SK-N-SH (cell line): Measurements from ENCODE around the gene HDGFL2. TPM values are rescaled to one million over a fixed set of nuclear protein-coding genes. Genes with fewer than 3 reads are reported as not detected.

Experiments used
- CTCF ChIA-PET: fragments of 300-600, 350-600 bp; formaldehyde crosslinking; extraction: SDS; loops from one replicate; lab custom pipeline; 2021; lab: Yijun Ruan, JAX
- POLR2A ChIA-PET: fragments of 350-600 bp; sonication (Branson Sonifier 250); formaldehyde crosslinking; extraction: SDS; loops from one replicate; lab custom pipeline; 2020; ENCODE audit warnings: antibody characterized with exemption, inconsistent platforms; lab: Yijun Ruan, JAX
- DNase-seq: peaks from one replicate; pipeline ENCODE4 v3.0.0; 2012
- H2AFZ ChIP-seq: fragments of 200-600 bp; sonication (generic); 2 replicates; pipeline ENCODE4 v1.8.1; 2016; ENCODE audit warnings: antibody characterized with exemption, mild to moderate bottlenecking, low read depth
- H3F3A ChIP-seq: fragments of 200-600 bp; sonication (generic); replicated peaks from 2 replicates; pipeline ENCODE3; 2016; ENCODE audit warnings: antibody characterized with exemption, mild to moderate bottlenecking; ENCODE audit not compliant: insufficient read depth
- H3K27ac ChIP-seq, 2 experiments: fragments of 200-500 bp in 1 of 2; fragments of 200-600 bp in 1 of 2; sonication (Bioruptor generic) in 1 of 2; sonication (generic), shearing (Covaris generic) in 1 of 2; 2 replicates each; pipeline versions ENCODE4 v1.5.1 to v1.6.1; 2014 to 2016; ENCODE audit warnings: low read depth in 2 of 2, inconsistent platforms in 1 of 2, low read length in 1 of 2, mild to moderate bottlenecking in 1 of 2, mixed read lengths in 1 of 2
- H3K27me3 ChIP-seq: fragments of 200-600 bp; sonication (generic), shearing (Covaris generic); 2 replicates; pipeline ENCODE4 v1.6.1; 2016; ENCODE audit warnings: mixed run types; ENCODE audit not compliant: insufficient read depth
- H3K36me3 ChIP-seq, 2 experiments: fragments of 200-500 bp in 1 of 2; fragments of 200-600 bp in 1 of 2; sonication (Bioruptor generic) in 1 of 2; sonication (generic) in 1 of 2; replicated peaks in 1 of 2; 2 replicates each; pipeline versions ENCODE3 to v1.5.1; 2014 to 2016; ENCODE audit warnings: low read length in 1 of 2, mild to moderate bottlenecking in 1 of 2; ENCODE audit not compliant: insufficient read depth in 2 of 2, control insufficient read depth in 1 of 2
- H3K4me1 ChIP-seq, 2 experiments: fragments of 200-500 bp in 1 of 2; fragments of 200-600 bp in 1 of 2; sonication (Bioruptor generic) in 1 of 2; sonication (generic), shearing (Covaris generic) in 1 of 2; 2 replicates each; pipeline versions ENCODE4 v1.5.1 to v1.6.1; 2014 to 2016; ENCODE audit warnings: low read depth in 1 of 2, low read length in 1 of 2, mixed run types in 1 of 2; ENCODE audit not compliant: insufficient read depth in 2 of 2, control insufficient read depth in 1 of 2
- H3K4me2 ChIP-seq: fragments of 200-600 bp; sonication (generic), shearing (Covaris generic); 2 replicates; pipeline ENCODE4 v1.6.1; 2017; ENCODE audit warnings: mixed run types
- H3K4me3 ChIP-seq, 2 experiments: fragments of 200-500 bp in 1 of 2; fragments of 200-600 bp in 1 of 2; sonication (Bioruptor generic) in 1 of 2; sonication (generic), shearing (Covaris generic) in 1 of 2; 2 replicates each; pipeline versions ENCODE4 v1.5.1 to v1.8.1; 2014 to 2016; ENCODE audit warnings: low read depth in 2 of 2, inconsistent platforms in 1 of 2, low read length in 1 of 2, mild to moderate bottlenecking in 1 of 2, mixed read lengths in 1 of 2, moderate library complexity in 1 of 2
- H3K79me2 ChIP-seq: fragments of 200-600 bp; sonication (generic); 2 replicates; pipeline ENCODE4 v1.8.1; 2017; ENCODE audit warnings: mild to moderate bottlenecking; ENCODE audit not compliant: insufficient read depth
- H3K9ac ChIP-seq: fragments of 200-600 bp; sonication (generic); 2 replicates; pipeline ENCODE4 v1.6.1; 2017; ENCODE audit warnings: mixed run types
- H3K9me2 ChIP-seq: fragments of 200-600 bp; sonication (generic); 2 replicates; pipeline ENCODE4 v1.6.1; 2017; ENCODE audit warnings: mixed run types
- H3K9me3 ChIP-seq: fragments of 200-600 bp; sonication (generic); 2 replicates; pipeline ENCODE4 v1.6.1; 2017; ENCODE audit warnings: mixed run types, mild to moderate bottlenecking, moderate library complexity
- H4K20me1 ChIP-seq: fragments of 200-600 bp; sonication (generic); 2 replicates; pipeline ENCODE4 v1.6.1; 2017; ENCODE audit warnings: mild to moderate bottlenecking, mixed run types; ENCODE audit not compliant: insufficient read depth
- EZH2phosphoT487 ChIP-seq: fragments of 200-600 bp; sonication (generic); IDR thresholded peaks from 2 replicates; pipeline ENCODE4 v1.6.1; 2017; ENCODE audit warnings: low read depth, mixed run types, mild to moderate bottlenecking, antibody characterized with exemption, moderate library complexity, borderline replicate concordance
- GATA2 ChIP-seq: sonication (generic); formaldehyde crosslinking; IDR thresholded peaks from 2 replicates; pipeline ENCODE4 v1.5.0; 2020; ENCODE audit warnings: mild to moderate bottlenecking, missing genetic modification reagents
- MEF2A ChIP-seq: IDR thresholded peaks from 2 replicates; pipeline ENCODE4 v1.4.0; 2012; ENCODE audit warnings: low read depth, borderline replicate concordance
- MXI1 ChIP-seq: IDR thresholded peaks from 2 replicates; pipeline ENCODE4 v1.6.1; 2012; ENCODE audit warnings: mild to moderate bottlenecking, low read depth, low read length, improper control_type of control experiment
- NFIC ChIP-seq: IDR thresholded peaks from 2 replicates; pipeline ENCODE4 v1.4.0; 2012; ENCODE audit warnings: borderline replicate concordance
- POLR2AphosphoS5 ChIP-seq: IDR thresholded peaks from 2 replicates; pipeline ENCODE4 v1.6.1; 2012; ENCODE audit warnings: low read depth, low read length
- TEAD4 ChIP-seq: IDR thresholded peaks from 2 replicates; pipeline ENCODE4 v1.4.0; 2012; ENCODE audit warnings: mild to moderate bottlenecking, borderline replicate concordance; ENCODE audit not compliant: insufficient read depth
- WGBS: methylation state at CpG from one replicate; pipeline ENCODE4 v1.1.6; 2017; ENCODE audit warnings: low lambda C conversion rate; 5-methylcytosine and 5-hydroxymethylcytosine counted together
- polyA plus RNA-seq, 3 experiments: library from polyadenylated mRNA; depleted of rRNA; stranded (reverse); fragments of >200 nt; gene quantifications; 2 replicates each; pipeline ENCODE4 v1.2.3, GENCODE V29; 2012
- TF ChIP-seq, protein P1 (sequence below): fragments of 150-350 bp; IDR thresholded peaks from 2 replicates; pipeline ENCODE4 v1.6.1; 2017; ENCODE audit warnings: antibody characterized with exemption, low read length, low read depth, borderline replicate concordance
- TF ChIP-seq, protein P2 (sequence below): fragments of 200-600 bp; sonication (generic); IDR thresholded peaks from 2 replicates; pipeline ENCODE4 v1.6.1; 2017; ENCODE audit warnings: antibody characterized with exemption, mild to moderate bottlenecking, moderate library complexity
- TF ChIP-seq, protein P3 (sequence below): IDR thresholded peaks from 2 replicates; pipeline ENCODE4 v1.4.0; 2012; ENCODE audit warnings: low read depth

The HDGFL2 gene
- polyA plus RNA-seq, 1 of the 3 experiments (the other 2 are of a cell fraction), result 77.8 TPM

DNA sequence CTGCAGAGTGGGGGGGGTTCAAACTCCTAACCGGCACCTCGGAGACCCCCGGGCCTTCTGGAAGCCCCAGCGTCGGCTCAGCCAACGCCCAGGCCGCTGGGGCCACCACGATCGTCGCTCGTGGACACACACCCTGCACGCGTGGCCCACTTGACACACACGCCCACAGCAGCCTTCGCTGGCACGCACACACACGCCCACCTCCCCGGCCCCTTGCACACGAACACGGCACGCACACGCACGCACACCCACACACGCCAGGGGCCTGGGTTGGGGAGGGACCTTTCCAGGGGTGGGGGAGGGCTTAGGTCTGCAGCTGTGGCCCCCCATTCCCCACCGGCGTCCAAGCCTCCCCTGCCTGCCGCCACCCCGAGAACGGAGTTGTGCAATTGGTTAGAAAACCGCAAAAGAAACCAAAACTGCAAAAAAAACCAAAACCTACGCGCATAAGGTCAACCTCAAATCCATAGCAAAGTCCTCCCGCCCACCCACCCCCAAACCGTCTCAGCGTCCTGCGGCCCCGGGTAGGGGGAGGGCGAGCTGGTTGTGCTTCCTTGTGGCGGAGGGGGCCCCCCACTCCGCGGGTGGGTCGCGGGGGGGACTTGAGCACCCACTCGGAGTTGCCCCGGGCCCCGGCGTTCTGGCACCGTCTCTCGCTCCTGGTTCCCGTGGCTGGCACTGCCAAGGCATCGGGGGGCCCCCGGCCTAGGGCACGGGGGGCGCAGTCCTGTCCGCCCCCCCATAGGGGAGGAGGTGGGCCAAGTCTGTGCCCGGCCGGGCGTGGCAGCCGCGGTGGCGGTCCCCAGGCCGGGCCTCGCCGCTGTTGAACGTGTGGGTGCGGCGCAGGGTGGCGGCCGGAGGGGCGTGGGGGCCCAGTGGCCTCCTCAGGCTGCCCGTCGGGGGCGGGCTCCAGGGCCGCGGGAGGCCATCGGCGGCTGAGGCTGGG, 71.1 kb downstream of the HDGFL2 start:
- TF ChIP-seq GATA2 (CRISPR knock-in tag) (no peak), MXI1 (no peak), POLR2AphosphoS5 (no peak), TEAD4 (no peak), NFIC (no peak), MEF2A (no peak), EZH2phosphoT487 (no peak)
- TF ChIP-seq, protein P1, sequence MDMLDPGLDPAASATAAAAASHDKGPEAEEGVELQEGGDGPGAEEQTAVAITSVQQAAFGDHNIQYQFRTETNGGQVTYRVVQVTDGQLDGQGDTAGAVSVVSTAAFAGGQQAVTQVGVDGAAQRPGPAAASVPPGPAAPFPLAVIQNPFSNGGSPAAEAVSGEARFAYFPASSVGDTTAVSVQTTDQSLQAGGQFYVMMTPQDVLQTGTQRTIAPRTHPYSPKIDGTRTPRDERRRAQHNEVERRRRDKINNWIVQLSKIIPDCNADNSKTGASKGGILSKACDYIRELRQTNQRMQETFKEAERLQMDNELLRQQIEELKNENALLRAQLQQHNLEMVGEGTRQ, result no peak
- TF ChIP-seq, protein P2, sequence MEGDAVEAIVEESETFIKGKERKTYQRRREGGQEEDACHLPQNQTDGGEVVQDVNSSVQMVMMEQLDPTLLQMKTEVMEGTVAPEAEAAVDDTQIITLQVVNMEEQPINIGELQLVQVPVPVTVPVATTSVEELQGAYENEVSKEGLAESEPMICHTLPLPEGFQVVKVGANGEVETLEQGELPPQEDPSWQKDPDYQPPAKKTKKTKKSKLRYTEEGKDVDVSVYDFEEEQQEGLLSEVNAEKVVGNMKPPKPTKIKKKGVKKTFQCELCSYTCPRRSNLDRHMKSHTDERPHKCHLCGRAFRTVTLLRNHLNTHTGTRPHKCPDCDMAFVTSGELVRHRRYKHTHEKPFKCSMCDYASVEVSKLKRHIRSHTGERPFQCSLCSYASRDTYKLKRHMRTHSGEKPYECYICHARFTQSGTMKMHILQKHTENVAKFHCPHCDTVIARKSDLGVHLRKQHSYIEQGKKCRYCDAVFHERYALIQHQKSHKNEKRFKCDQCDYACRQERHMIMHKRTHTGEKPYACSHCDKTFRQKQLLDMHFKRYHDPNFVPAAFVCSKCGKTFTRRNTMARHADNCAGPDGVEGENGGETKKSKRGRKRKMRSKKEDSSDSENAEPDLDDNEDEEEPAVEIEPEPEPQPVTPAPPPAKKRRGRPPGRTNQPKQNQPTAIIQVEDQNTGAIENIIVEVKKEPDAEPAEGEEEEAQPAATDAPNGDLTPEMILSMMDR, result no peak
- no peak overlapping the region for H3K4me2 ChIP-seq
- H3K9ac ChIP-seq, result no peak overlapping the region
- no peaks in the 10 kb centered on the region; a peak in 1 of 4 replicates for H3K4me1 ChIP-seq
- H3K36me3 ChIP-seq, result no peaks in the 10 kb centered on the region
- H3K9me2 ChIP-seq, result no peaks in the 10 kb centered on the region
- H3K27me3 ChIP-seq, result peaks cover 10% of the 10 kb centered on the region; the same call in 1 of the 2 replicates
- H4K20me1 ChIP-seq, result no peaks in the 10 kb centered on the region
- H3K27ac ChIP-seq, result no peak overlapping the region
- H3K9me3 ChIP-seq, result no peaks in the 10 kb centered on the region
- H3K79me2 ChIP-seq, result no peaks in the 10 kb centered on the region
- no peak overlapping the region for H2AFZ ChIP-seq
- WGBS, result 82% methylated on average over 61 of the region's 77 CpGs
- no peak overlapping the region for H3K4me3 ChIP-seq
- no peaks in the 10 kb centered on the region for H3F3A ChIP-seq
- ChIA-PET POLR2A (no interaction called here), CTCF (interaction anchor here (1.6 kb wide), 1 partner anchor 18 kb away, joined by 4 read pairs; no protein-coding TSS in a partner anchor)
- no peak for DNase-seq

DNA sequence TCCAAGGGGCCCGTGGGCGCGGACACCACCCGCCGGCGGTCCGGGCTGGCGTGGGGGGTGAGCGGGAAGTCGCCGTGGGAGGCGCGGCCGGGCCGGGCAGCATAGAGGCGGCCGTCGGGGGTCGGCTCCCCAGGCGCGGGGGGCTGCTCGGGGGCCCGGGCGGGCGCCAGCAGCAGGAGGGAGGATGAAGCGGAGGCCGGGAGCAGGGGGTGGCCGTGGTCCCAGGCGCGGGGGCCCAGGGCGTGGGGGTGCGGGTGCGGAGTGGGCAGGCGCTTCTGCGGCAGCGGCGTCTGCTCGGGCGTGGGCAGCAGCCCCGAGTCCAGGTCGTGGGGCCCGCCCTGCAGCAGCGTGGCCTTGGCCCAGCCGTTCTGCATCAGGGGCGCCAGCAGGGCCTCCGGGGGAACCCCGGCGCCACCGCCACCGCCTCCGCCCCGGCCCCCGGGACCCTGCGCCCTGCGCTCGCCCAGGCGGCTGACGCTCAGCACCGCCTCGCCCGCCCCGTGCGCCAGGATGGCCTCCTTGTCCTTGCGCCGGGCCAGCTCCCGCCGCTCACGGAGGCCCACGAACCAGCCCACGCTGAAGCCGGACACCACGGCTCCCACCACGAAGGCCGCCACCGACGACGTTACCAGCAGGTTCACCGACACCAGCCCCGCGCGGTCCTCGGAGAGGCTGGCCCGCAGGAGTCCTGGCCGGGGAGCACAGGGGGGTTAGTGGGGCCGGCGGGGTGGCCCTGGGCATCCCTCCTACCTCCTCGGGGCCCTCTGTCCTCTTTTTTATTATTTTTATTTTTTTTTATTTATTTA, 71.9 kb downstream of the HDGFL2 start:
- no peak for TF ChIP-seq TEAD4
- TF ChIP-seq, protein P3, sequence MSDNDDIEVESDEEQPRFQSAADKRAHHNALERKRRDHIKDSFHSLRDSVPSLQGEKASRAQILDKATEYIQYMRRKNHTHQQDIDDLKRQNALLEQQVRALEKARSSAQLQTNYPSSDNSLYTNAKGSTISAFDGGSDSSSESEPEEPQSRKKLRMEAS, result no peak
- CTCF ChIA-PET, result interaction anchor here (1.7 kb wide), 1 partner anchor 20 kb away, joined by 6 read pairs; no protein-coding TSS in a partner anchor
- no peaks in the 10 kb centered on the region for H3K79me2 ChIP-seq

More for the DNA sequence above, 71.9 kb downstream of the HDGFL2 start:
- Histone ChIP-seq H3K4me2 (no peak overlapping the region), H3K36me3 (no peaks in the 10 kb centered on the region), H3K9me3 (no peaks in the 10 kb centered on the region), H2AFZ (no peak overlapping the region), H3K9me2 (no peaks in the 10 kb centered on the region), H3K27me3 (peaks cover 10% of the 10 kb centered on the region; the same call in 1 of the 2 replicates), H4K20me1 (no peaks in the 10 kb centered on the region), H3K4me1 (no peaks in the 10 kb centered on the region; a peak in 1 of 4 replicates), H3K27ac (no peak overlapping the region), H3K4me3 (no peak overlapping the region), H3K9ac (no peak overlapping the region), H3F3A (no peaks in the 10 kb centered on the region)
- 86% methylated on average over 45 of the region's 87 CpGs for WGBS
- no peak for DNase-seq
- POLR2A ChIA-PET, result no interaction called here
